Measurements from ENCODE around the gene OGFOD1.
A peak's percentile ranks its signal among the peaks of the same experiment; 100 is the strongest.

The OGFOD1 gene

GRCh38 chr16:56450986-56451752, at the start of gene OGFOD1, which contains the start of gene NUDT21:
Gene OGFOD1 (plus strand): TSS chr16:56451554. CDS start chr16:56451613, 59 bp downstream.
Gene NUDT21 (minus strand): TSS chr16:56451332. CDS start chr16:56451202, 130 bp downstream.
- peak; percentile 88 for DNase-seq

- no peak for DNase-seq
These were observed 45.2 kb upstream of the OGFOD1 start for GRCh38 chr16:56405977-56406672.

DNA sequence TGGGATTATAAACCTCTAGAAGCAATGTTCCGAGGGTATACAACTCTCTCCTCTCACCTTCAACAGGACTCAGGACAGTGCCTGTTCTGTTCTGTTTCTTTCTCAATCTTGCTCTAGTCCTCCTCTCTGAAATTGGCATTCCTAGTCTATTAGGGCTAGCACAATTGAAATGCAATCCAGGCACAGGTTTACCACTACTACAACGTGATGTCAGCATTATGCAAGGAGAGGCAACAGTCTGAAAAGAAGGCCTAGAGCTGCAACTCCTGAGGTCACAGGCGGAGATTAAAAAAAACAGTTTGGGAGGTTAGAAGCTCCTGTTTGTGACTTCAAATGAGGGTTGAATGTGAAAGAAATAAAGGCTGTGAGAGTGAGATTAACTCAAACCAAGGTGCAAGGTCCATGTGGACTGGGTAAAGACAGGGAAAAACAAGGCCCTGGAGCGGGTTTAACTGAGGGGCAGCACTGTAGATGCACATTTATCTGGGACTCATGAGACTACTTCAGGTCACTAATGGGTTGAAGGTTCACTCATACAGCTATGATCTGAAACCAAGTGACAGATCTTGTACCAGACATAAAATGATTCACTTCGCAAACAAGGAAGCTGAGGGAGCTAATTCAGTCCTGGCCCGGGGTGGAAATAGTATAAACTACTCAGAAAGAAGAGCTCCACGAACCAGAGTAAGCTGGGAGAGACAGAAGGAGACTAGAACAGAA, 42.8 kb upstream of the OGFOD1 start:
- no peak for DNase-seq

DNA sequence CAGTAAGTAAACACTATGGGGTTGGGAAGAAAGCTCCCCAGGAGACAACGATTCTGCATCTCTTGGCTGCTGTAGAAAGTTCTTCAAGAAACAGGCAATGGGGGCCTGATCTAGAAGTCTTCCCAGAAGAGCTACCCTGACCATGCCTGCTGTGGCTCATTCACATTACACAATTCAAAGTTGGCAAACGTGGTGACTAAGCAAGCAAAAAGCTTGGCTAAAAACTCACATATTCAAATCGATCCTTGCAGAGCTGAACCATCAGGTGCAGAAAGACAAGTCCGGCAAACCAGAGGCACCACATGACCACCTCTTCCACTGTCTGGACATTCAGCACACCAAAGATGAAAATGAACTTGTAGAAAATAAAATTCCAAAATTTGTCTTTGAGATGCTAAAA, 42.2 kb upstream of the OGFOD1 start:
- DNase-seq: no peak

GRCh38 chr16:56411123-56411522, 40.2 kb upstream of the OGFOD1 start:
- DNase-seq: no peak

DNA sequence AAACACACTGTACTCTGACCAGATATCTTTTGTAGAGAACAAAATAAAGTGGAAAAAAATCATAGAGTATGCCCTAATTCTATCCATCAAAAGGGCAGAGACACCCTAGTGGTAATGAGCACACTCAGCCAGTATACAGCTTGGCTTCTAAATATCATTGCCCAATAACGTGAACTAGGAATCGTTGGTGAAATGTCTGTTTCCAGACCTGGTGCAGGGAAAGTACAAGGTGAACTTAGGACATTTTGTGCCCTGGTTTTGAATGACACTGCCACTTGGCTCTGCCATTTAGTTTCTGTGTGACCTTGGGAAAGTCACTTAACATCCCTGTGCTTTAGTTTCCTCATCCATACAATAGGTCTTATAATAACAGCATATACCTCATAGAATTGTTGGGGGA, 39.7 kb upstream of the OGFOD1 start:
- DNase-seq: no peak

DNA sequence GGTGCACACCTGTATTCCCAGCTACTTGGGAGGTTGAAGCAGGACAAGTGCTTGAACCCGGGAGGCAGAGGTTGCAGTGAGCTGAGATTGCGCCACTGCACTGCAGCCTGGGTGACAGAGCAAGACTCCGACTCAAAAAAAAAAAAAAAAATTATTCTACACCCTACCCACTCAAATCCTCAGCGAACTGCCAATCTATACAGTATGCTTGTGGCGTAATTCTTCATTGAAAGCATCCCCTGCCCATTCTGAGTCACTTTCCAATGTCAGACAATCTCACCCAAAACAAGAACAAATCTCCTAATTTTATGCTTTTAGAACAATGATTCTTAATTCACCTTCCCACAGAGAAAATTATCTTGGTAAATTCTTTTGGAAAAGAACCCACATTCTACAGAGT, 38.0 kb upstream of the OGFOD1 start:
- no peak for DNase-seq

- no peak for DNase-seq
These were observed 37.0 kb upstream of the OGFOD1 start for GRCh38 chr16:56414366-56414765.

DNA sequence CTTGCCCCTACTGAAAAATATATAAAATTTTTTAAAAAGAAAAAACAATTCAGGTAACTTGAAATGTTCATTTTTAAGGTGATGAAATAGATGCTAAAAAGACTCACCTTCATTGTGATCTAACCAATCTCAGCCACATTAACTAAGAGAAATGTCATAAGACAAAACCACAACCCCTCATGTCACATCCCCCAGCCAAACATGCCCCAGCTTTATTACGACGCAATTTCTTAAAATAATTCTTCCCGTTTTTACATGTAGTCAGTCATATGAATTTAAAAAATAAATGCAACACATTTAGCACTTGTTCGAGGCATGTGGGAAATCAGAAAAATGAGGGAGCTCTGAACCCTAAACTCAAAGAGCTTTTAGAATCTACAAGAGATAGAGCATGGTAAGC, 35.5 kb upstream of the OGFOD1 start:
- DNase-seq: no peak

DNA sequence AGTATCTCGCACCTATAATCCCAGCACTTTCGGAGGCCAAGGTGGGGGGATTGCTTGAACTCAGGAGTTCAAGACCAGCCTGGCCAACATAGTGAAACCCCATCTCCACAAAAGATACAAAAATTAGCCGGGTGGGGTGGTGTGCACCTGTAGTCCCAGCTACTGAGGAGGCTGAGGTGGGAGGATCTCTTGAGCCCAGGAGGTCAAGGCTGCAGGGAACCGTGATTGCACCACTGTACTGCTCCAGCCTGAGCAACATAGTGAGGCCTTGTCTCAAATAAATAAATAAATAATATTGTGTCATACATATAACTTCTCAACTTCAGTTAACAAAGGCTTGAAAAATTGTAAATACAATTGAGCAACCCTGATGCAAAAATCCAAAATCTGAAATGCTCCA, 34.2 kb upstream of the OGFOD1 start:
- no peak for DNase-seq

DNA sequence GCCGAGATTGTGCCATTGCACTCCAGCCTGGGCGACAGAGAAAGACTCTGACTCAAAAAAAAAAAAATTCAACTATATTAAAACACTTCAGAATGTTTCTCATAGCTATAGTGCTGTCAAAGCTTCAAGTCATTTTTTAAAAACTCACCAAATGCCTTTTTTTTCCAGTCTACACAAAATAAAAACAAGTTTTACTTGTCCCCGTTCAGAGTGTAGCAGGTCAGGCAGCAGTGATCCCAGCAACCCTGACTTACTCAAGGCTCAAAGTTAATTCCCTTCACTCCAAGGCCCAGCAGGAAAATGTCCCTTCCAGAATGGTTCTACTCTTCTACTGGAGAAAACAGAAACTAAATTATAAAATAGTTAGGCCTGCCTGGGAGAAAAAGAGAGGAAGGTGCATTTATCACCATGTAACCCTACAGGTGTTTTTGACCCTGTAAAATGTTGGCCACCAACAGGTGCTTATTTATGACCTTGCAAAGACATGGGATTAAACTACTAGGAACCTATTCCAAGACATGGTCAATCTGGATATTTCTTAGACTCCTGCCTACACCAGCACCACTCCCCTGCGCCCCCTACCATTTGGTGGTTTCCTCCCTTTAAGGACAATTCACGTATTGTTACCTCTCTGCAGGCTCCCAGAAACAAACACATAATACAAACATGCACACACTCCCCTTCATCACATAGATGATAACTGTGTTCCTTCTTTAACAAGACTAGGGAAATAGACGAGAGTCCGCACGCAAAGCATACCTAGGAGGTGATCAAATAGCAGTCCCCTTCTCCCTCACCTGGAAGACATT, 31.4 kb upstream of the OGFOD1 start:
- no peak for DNase-seq

GRCh38 chr16:56420613-56421012, 30.7 kb upstream of the OGFOD1 start:
- no peak for DNase-seq

GRCh38 chr16:56421313-56421712, 30.0 kb upstream of the OGFOD1 start:
- DNase-seq: no peak

DNA sequence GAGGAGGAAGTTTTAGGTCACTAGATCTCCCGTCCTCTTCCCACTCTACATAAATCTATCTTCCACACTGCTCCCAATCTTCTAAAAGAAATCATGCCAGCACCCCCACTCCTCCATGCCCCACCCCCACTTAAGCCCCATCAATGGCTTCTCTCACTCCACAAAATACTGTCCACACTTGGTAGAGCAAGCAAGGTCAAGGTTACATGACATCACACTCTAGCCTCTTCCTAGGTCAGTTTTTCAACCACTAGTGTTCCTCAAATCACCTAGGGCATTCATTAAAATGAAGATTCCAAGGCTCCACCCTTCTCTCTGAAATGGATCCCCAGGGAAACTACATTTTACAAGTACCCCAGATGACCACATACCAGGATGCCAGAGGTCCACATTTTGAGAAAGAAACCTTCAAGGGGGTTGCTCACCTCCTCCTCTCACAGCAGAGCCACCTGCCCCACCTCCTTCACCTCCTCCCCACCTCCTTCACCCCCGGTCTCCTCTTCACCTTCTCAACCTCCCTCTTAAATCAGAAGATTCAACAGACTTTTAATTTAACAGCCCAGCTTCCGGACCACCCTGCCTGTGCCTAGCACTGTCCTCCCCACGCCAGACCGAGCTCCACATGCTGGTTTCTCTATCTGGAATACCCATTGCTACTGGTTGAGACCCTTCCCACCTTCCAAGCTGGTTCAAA, 29.2 kb upstream of the OGFOD1 start:
- DNase-seq: no peak

GRCh38 chr16:56422896-56423441, 28.4 kb upstream of the OGFOD1 start:
- DNase-seq: no peak

DNA sequence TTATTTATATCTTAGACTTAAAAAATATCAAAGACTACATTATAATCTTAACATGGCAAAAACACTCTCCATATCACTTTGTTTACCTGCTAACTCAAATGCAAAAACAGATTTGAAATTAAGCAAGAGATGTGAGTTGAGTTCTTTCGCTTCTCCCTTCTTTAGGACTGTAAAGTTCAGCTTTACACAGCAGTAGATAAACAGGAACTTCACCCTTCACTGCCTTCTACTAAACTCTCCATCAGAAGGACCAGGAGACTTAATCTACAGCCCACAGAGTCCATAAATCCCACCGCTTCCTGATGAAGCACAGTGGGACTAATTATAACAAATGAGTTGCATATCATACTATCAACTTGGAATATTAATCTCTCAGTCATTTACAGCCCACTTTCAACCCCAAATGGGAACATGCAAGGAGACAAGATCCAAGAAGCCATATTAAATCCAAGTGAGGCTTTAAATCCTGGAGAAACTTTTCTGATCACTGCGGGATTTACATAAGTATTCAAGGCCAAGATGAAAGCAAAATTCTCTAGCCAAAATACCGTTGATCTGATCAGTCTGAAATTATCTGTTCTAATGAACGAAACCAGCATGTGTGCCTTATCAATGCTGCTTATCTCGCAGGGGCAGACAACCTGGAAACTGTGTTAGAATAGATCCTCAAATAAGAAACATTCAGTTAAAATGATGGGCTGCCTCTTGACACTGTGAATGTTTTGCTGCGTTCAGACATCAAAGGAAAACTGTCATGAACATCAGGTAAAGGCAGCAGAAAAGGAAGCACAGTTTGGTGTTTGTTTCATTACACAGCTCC, 27.6 kb upstream of the OGFOD1 start:
- peak; percentile 26 for DNase-seq

DNA sequence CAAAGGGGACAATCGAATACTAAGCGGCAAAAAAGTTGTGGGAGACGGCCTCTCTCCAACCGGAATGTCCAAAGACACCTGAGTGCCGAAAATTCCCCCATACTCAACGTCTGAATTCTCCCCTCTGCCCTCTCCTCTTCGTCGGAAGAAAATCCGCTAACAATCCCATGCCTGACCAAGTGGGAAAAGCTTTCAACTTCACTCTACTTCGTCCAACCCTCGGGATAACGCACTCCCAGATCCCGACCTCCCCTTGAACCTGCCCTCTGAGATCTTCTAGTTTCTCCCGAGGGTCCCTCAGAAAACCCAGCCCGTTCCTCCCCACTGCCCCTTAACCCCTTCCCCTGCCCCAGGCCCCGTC, 27.0 kb upstream of the OGFOD1 start:
- no peak for DNase-seq

GRCh38 chr16:56424791-56425438, 26.4 kb upstream of the OGFOD1 start:
- DNase-seq: no peak

- DNase-seq: no peak
These were observed 25.9 kb upstream of the OGFOD1 start, which contains the start of gene AMFR for GRCh38 chr16:56425439-56425832. Gene AMFR (minus strand): TSS chr16:56425545. CDS start chr16:56425327, 218 bp downstream.

GRCh38 chr16:56426585-56426984, 24.8 kb upstream of the OGFOD1 start:
- no peak for DNase-seq

Measured in SIG-M5 (cell line).